Loucy (cell line): Measurements from ENCODE around the gene SPOCK1.

Experiments
- H2AFZ ChIP-seq: fragments of 200-600 bp; sonication (generic); 2 replicates; pipeline ENCODE4 v1.6.0; 2016; ENCODE audit warnings: antibody characterized with exemption, mild to moderate bottlenecking, low read length, moderate library complexity
- H3F3A ChIP-seq: fragments of 200-600 bp; 2 replicates; pipeline ENCODE4 v1.6.0; 2016; ENCODE audit warnings: antibody characterized with exemption, low read depth, mild to moderate bottlenecking
- H3K27me3 ChIP-seq: fragments of 200-600 bp; sonication (generic); 2 replicates; pipeline ENCODE4 v1.6.1; 2014; ENCODE audit warnings: low read length, mild to moderate bottlenecking; ENCODE audit not compliant: insufficient read depth, poor library complexity, severe bottlenecking
- H3K36me3 ChIP-seq: fragments of 200-600 bp; sonication (generic); 2 replicates; pipeline ENCODE4 v1.6.1; 2016; ENCODE audit warnings: low read length; ENCODE audit not compliant: insufficient read depth
- H3K4me1 ChIP-seq: fragments of 200-600 bp; sonication (generic); 2 replicates; pipeline ENCODE4 v1.5.1; 2014; ENCODE audit warnings: low read length, mild to moderate bottlenecking; ENCODE audit not compliant: insufficient read depth, poor library complexity, severe bottlenecking
- H3K4me2 ChIP-seq: fragments of 200-600 bp; sonication (generic); 2 replicates; pipeline ENCODE4 v1.6.0; 2014; ENCODE audit warnings: antibody characterized with exemption, low read length, low read depth, mild to moderate bottlenecking; ENCODE audit not compliant: poor library complexity, severe bottlenecking
- H3K4me3 ChIP-seq: fragments of 200-600 bp; sonication (generic); 2 replicates; pipeline ENCODE4 v1.5.1; 2014; ENCODE audit warnings: low read length, mild to moderate bottlenecking, mixed read lengths; ENCODE audit not compliant: poor library complexity, severe bottlenecking
- H3K79me2 ChIP-seq: fragments of 200-600 bp; sonication (generic); 2 replicates; pipeline ENCODE4 v1.6.1; 2014; ENCODE audit warnings: low read length; ENCODE audit not compliant: insufficient read depth
- H3K9ac ChIP-seq: fragments of 200-600 bp; sonication (generic); 2 replicates; pipeline ENCODE4 v1.6.0; 2014; ENCODE audit warnings: mild to moderate bottlenecking, low read depth, low read length, moderate library complexity; ENCODE audit not compliant: poor library complexity, severe bottlenecking
- H3K9me2 ChIP-seq: fragments of 200-600 bp; sonication (generic); replicated peaks from 2 replicates; pipeline ENCODE4 v1.6.1; 2016; ENCODE audit warnings: low read depth, low read length, mixed read lengths
- H3K9me3 ChIP-seq: fragments of 200-600 bp; sonication (generic); 2 replicates; pipeline ENCODE4 v1.6.1; 2014; ENCODE audit warnings: mild to moderate bottlenecking, antibody characterized with exemption, low read length, low read depth; ENCODE audit not compliant: insufficient read depth
- H4K20me1 ChIP-seq: fragments of 200-600 bp; sonication (generic); 2 replicates; pipeline ENCODE4 v1.6.0; 2014; ENCODE audit warnings: antibody characterized with exemption, low read length, mild to moderate bottlenecking; ENCODE audit not compliant: insufficient read depth, poor library complexity, severe bottlenecking
- CTCF ChIP-seq: fragments of 200-600 bp; sonication (generic); conservative IDR thresholded peaks from 2 replicates; pipeline ENCODE4 v1.5.1; 2014; ENCODE audit warnings: mild to moderate bottlenecking, antibody characterized with exemption, low read length
- EZH2phosphoT487 ChIP-seq: fragments of 200-600 bp; IDR thresholded peaks from 2 replicates; pipeline ENCODE4 v1.6.1; 2018; ENCODE audit warnings: antibody characterized with exemption, mild to moderate bottlenecking, moderate library complexity, borderline replicate concordance

The SPOCK1 gene

GRCh38 chr5:137129886-137130680 lies 369.0 kb downstream of the SPOCK1 start:
- Histone ChIP-seq H3K79me2 (no peaks in the 10 kb centered on the region), H4K20me1 (no peaks in the 10 kb centered on the region), H3K4me2 (no peak overlapping the region), H3K9me3 (no peaks in the 10 kb centered on the region), H3K9ac (no peak overlapping the region), H3K9me2 (no peaks in the 10 kb centered on the region), H3K27me3 (no peaks in the 10 kb centered on the region), H3K36me3 (no peaks in the 10 kb centered on the region), H3K4me1 (no peaks in the 10 kb centered on the region), H3F3A (no peaks in the 10 kb centered on the region), H3K4me3 (no peak overlapping the region), H2AFZ (no peak overlapping the region)
- TF ChIP-seq EZH2phosphoT487 (no peak), CTCF (no peak)

- Histone ChIP-seq H3K9me3 (no peaks in the 10 kb centered on the region), H3K36me3 (no peaks in the 10 kb centered on the region), H3K4me3 (no peak overlapping the region), H3K4me1 (no peaks in the 10 kb centered on the region), H3K4me2 (no peak overlapping the region), H3K79me2 (no peaks in the 10 kb centered on the region), H3F3A (no peaks in the 10 kb centered on the region), H4K20me1 (no peaks in the 10 kb centered on the region), H3K27me3 (no peaks in the 10 kb centered on the region), H3K9ac (no peak overlapping the region), H3K9me2 (no peaks in the 10 kb centered on the region), H2AFZ (no peak overlapping the region)
- TF ChIP-seq CTCF (no peak), EZH2phosphoT487 (no peak)
Measured at GRCh38 chr5:137128012-137128411, 371.1 kb downstream of the SPOCK1 start.

- Histone ChIP-seq H3K9me3 (no peaks in the 10 kb centered on the region), H3K27me3 (no peaks in the 10 kb centered on the region)
Measured at GRCh38 chr5:137126829-137127228, 372.3 kb downstream of the SPOCK1 start.

More at GRCh38 chr5:137126829-137127228, 372.3 kb downstream of the SPOCK1 start:
- Histone ChIP-seq H3K79me2 (no peaks in the 10 kb centered on the region), H3K9me2 (no peaks in the 10 kb centered on the region), H3K4me3 (no peak overlapping the region), H4K20me1 (no peaks in the 10 kb centered on the region), H3K9ac (no peak overlapping the region), H3K4me1 (no peaks in the 10 kb centered on the region), H3K36me3 (no peaks in the 10 kb centered on the region), H3F3A (no peaks in the 10 kb centered on the region), H3K4me2 (no peak overlapping the region), H2AFZ (no peak overlapping the region)
- TF ChIP-seq CTCF (no peak), EZH2phosphoT487 (no peak)
